ENCODE measurements around the gene PODXL.

Gene PODXL

GRCh38 chr7:131586259-131586658, 29.8 kb upstream of the PODXL start:
- H3K4me1 ChIP-seq (ENCODE audit: low read depth, poor library complexity, severe bottlenecking) = no peaks in the 10 kb centered on the region
- no peaks in the 10 kb centered on the region for H3K79me2 ChIP-seq (ENCODE audit: insufficient read depth, low read depth)
- H2AFZ ChIP-seq (ENCODE audit: low read depth) = no peak overlapping the region
- H3K36me3 ChIP-seq (ENCODE audit: insufficient read depth) = no peaks in the 10 kb centered on the region
- H3K9ac ChIP-seq = no peak overlapping the region
- no peak overlapping the region for H3K4me3 ChIP-seq (IDR thresholded peaks at IDR 0.05; ENCODE audit: insufficient read depth, low read depth, low read length)
- no peaks in the 10 kb centered on the region for H3K27me3 ChIP-seq (ENCODE audit: insufficient read depth, low read depth)
- H4K20me1 ChIP-seq (ENCODE audit: insufficient read depth) = no peaks in the 10 kb centered on the region
- H3K4me2 ChIP-seq = no peak overlapping the region
- H3K27ac ChIP-seq = no peak overlapping the region
- TF ChIP-seq, protein P1, sequence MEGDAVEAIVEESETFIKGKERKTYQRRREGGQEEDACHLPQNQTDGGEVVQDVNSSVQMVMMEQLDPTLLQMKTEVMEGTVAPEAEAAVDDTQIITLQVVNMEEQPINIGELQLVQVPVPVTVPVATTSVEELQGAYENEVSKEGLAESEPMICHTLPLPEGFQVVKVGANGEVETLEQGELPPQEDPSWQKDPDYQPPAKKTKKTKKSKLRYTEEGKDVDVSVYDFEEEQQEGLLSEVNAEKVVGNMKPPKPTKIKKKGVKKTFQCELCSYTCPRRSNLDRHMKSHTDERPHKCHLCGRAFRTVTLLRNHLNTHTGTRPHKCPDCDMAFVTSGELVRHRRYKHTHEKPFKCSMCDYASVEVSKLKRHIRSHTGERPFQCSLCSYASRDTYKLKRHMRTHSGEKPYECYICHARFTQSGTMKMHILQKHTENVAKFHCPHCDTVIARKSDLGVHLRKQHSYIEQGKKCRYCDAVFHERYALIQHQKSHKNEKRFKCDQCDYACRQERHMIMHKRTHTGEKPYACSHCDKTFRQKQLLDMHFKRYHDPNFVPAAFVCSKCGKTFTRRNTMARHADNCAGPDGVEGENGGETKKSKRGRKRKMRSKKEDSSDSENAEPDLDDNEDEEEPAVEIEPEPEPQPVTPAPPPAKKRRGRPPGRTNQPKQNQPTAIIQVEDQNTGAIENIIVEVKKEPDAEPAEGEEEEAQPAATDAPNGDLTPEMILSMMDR (conservative IDR thresholded peaks at IDR 0.05; ENCODE audit: low read depth, low read length) = no peak

DNA sequence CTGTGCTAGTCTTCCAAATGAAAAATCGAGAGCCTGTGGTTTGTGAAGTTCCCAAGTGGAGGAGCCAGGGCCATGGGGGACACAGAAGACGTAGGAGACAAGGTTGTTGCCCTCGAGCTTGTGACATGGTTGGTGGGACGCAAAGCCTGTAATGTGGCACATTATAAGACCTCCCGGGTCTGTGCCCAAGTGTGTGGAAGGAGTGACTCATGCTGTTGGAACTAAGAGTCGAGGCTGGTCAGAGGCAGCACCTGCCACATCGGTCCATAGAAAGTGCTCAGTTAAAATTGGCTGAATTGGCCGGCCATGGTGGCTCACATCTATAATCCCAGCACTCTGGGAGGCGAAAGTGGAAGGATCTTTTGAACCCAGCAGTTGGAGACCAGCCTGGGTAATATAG, 27.0 kb upstream of the PODXL start:
- Histone ChIP-seq H4K20me1 (ENCODE audit: insufficient read depth) (no peaks in the 10 kb centered on the region), H2AFZ (ENCODE audit: low read depth) (no peak overlapping the region), H3K4me2 (no peak overlapping the region), H3K4me1 (ENCODE audit: low read depth, poor library complexity, severe bottlenecking) (no peaks in the 10 kb centered on the region), H3K9ac (no peak overlapping the region), H3K27me3 (ENCODE audit: insufficient read depth, low read depth) (no peaks in the 10 kb centered on the region), H3K4me3 (IDR thresholded peaks at IDR 0.05; ENCODE audit: insufficient read depth, low read depth, low read length) (no peak overlapping the region), H3K36me3 (ENCODE audit: insufficient read depth) (no peaks in the 10 kb centered on the region), H3K27ac (no peak overlapping the region), H3K79me2 (ENCODE audit: insufficient read depth, low read depth) (no peaks in the 10 kb centered on the region)
- TF ChIP-seq, protein P1 (conservative IDR thresholded peaks at IDR 0.05; ENCODE audit: low read depth, low read length) = no peak

GRCh38 chr7:131581241-131582051, 25.0 kb upstream of the PODXL start:
- Histone ChIP-seq H2AFZ (ENCODE audit: low read depth) (no peak overlapping the region), H3K79me2 (ENCODE audit: insufficient read depth, low read depth) (no peaks in the 10 kb centered on the region), H3K36me3 (ENCODE audit: insufficient read depth) (no peaks in the 10 kb centered on the region), H4K20me1 (ENCODE audit: insufficient read depth) (no peaks in the 10 kb centered on the region), H3K27me3 (ENCODE audit: insufficient read depth, low read depth) (no peaks in the 10 kb centered on the region), H3K4me3 (IDR thresholded peaks at IDR 0.05; ENCODE audit: insufficient read depth, low read depth, low read length) (no peak overlapping the region), H3K27ac (no peak overlapping the region), H3K9ac (no peak overlapping the region), H3K4me2 (no peak overlapping the region), H3K4me1 (ENCODE audit: low read depth, poor library complexity, severe bottlenecking) (no peaks in the 10 kb centered on the region)
- TF ChIP-seq, protein P1 (conservative IDR thresholded peaks at IDR 0.05; ENCODE audit: low read depth, low read length) = no peak

GRCh38 chr7:131578602-131579001, 22.2 kb upstream of the PODXL start:
- Histone ChIP-seq H3K27me3 (ENCODE audit: insufficient read depth, low read depth) (no peaks in the 10 kb centered on the region), H3K79me2 (ENCODE audit: insufficient read depth, low read depth) (no peaks in the 10 kb centered on the region), H3K4me1 (ENCODE audit: low read depth, poor library complexity, severe bottlenecking) (no peaks in the 10 kb centered on the region), H2AFZ (ENCODE audit: low read depth) (no peak overlapping the region), H3K27ac (no peak overlapping the region), H3K4me3 (IDR thresholded peaks at IDR 0.05; ENCODE audit: insufficient read depth, low read depth, low read length) (no peak overlapping the region), H3K4me2 (no peak overlapping the region), H3K9ac (no peak overlapping the region), H3K36me3 (ENCODE audit: insufficient read depth) (no peaks in the 10 kb centered on the region), H4K20me1 (ENCODE audit: insufficient read depth) (no peaks in the 10 kb centered on the region)
- TF ChIP-seq, protein P1 (conservative IDR thresholded peaks at IDR 0.05; ENCODE audit: low read depth, low read length) = no peak

Measured in KMS-11 (cell line).